ENCODE data around the gene EHMT1. TPM values are rescaled to one million over a fixed set of nuclear protein-coding genes. Genes with fewer than 3 reads are reported as not detected.

EHMT1 gene
- total RNA-seq, 4 donors from 2014 or later, result 38.6 to 77.8 (median 54.3) TPM

DNA sequence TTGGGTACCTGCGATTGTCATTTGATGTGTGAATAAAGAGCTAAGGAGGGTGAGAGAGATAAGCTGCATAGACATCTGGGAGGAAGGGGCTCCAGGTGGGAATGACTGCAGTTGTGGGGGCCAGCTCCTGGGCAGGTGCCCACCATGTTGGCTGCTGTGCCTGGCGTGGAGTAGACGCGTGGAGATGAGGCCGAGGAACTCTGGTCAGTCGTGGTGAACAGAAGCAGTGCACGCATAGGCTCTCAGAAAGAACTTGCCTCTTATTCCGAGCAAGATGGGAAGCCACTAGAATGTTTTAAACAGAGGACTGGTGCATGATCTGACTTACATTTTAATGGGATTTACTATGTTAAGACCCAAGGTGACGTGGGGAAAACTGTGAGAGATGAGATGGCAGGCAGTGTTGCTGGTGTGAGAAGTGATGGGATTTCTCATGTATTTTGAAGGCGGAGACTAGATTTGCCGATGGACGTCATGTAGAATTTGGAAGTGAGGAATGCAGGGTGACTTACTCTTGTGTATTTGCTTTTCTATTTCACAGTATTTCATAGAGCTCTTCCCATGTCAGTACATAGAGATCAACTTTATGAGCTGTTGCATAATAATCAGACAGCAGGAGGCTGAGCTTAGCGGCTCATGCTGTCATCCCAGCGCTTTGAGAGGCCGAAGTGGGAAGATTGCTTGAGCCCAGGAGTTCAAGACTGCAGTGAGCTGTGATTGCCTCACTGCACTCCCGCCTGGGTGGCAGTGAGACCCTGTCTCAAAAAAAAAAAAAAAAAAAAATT lies 71.1 kb downstream of the EHMT1 start:
- in situ Hi-C loops (cut with MboI; ENCODE audit: low sequenced_read_pairs in 4 of 4) (no loop called here), intact Hi-C loops (cut with DNase I; ENCODE audit: low total_unique reads) (no loop called here)
- DNase-seq (no peak), ATAC-seq (no peak)
- Histone ChIP-seq H3K4me3 (no peak overlapping the region), H3K9me3 (no peaks in the 10 kb centered on the region), H3K27ac (no peak overlapping the region), H3K4me1 (peaks cover 26 to 30% of the 10 kb centered on the region in 2 donors), H3K36me3 (no peaks in the 10 kb centered on the region), H3K27me3 (no peaks in the 10 kb centered on the region)
- TF ChIP-seq POLR2A (IDR thresholded peaks at IDR 0.05) (no peak), CTCF (IDR thresholded peaks at IDR 0.05 in 4 of 5, conservative IDR thresholded peaks at IDR 0.05 in 1 of 5) (no peak)

DNA sequence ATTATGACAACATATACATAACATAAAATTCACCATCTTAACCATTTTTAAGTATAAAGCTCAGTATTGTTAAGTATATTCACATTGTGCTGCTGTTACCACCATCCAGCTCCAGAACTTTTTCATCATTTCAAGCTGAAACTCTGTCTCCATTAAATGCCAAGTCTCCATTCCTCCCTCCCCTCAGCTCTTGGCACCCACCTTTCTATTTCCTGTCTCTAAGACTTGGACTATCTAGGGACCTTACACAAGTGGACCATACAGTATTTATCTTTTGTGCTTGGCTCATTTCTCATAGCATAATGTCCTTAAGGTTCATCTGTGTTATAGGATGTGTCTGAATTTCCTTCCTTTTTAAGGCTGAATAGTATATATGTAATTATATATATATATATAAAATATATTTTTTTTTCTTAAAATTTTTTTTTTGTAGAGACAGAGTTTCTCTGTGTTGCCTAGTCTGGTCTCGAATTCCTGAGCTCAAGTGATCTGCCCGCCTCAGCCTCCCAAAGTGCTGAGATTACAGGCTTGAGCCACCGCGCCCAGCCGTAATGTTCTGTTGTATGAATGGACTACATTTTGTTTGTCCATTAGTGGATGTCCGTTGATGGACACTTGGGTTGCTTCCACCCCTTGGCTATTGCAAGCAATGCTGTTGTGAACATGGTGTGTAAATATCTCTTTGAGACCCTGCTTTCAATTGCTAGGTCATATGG lies 72.3 kb downstream of the EHMT1 start:
- Histone ChIP-seq H3K36me3 (no peaks in the 10 kb centered on the region), H3K4me1 (peaks cover 37 to 38% of the 10 kb centered on the region in 2 donors), H3K4me3 (no peak overlapping the region), H3K27me3 (no peaks in the 10 kb centered on the region), H3K9me3 (no peaks in the 10 kb centered on the region), H3K27ac (no peak overlapping the region)
- in situ Hi-C loops (cut with MboI; ENCODE audit: low sequenced_read_pairs in 4 of 4) (no loop called here), intact Hi-C loops (cut with DNase I; ENCODE audit: low total_unique reads) (no loop called here)
- no peak for ATAC-seq
- no peak for DNase-seq
- TF ChIP-seq CTCF (IDR thresholded peaks at IDR 0.05 in 4 of 5, conservative IDR thresholded peaks at IDR 0.05 in 1 of 5), result no peak

- ATAC-seq, result no peak
Measured at GRCh38 chr9:137691646-137692351, 73.0 kb downstream of the EHMT1 start.

More at GRCh38 chr9:137691646-137692351, 73.0 kb downstream of the EHMT1 start:
- intact Hi-C loops (cut with DNase I; ENCODE audit: low total_unique reads), result no loop called here
- Histone ChIP-seq H3K27me3 (no peaks in the 10 kb centered on the region), H3K4me1 (peaks cover 37 to 41% of the 10 kb centered on the region in 2 donors), H3K4me3 (no peak overlapping the region), H3K9me3 (no peaks in the 10 kb centered on the region), H3K27ac (no peak overlapping the region), H3K36me3 (no peaks in the 10 kb centered on the region)
- in situ Hi-C loops (cut with MboI; ENCODE audit: low sequenced_read_pairs in 4 of 4), result no loop called here
- TF ChIP-seq CTCF (IDR thresholded peaks at IDR 0.05 in 4 of 5, conservative IDR thresholded peaks at IDR 0.05 in 1 of 5), result no peak
- no peak for TF ChIP-seq POLR2A (IDR thresholded peaks at IDR 0.05)
- no peak for DNase-seq
